Midbrain (tissue), 1 donor: ENCODE measurements around the gene STK32B.
"Not testable (repeated sequence)": the region's sequence is repeated elsewhere in the genome, so short reads cannot be mapped to it uniquely, and the experiment has no call there.

ENCODE experiments used
- DNase-seq: peaks from one replicate; lab custom pipeline; 2025; lab: John Stamatoyannopoulos, UW

The STK32B gene

DNA sequence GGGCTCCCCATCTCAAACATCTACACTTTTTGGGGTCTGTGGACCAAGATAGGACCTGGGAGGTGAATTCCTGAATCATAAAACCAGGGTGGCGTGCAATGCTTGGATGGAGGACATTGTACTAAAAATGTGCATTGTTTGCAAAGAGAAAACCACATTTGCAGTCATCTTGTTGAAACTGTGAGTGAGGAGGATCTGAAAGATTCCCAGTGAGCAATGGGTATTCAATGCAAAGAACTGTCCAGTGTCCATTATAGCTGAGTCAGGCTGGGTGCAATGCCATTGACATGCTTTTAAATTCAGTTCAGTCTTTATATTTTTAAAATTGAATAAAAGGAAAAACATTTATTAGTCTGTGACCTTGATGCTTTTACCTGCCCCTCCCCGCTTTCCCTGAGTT lies 215.7 kb downstream of the STK32B start:
- DNase-seq, result no peak

DNA sequence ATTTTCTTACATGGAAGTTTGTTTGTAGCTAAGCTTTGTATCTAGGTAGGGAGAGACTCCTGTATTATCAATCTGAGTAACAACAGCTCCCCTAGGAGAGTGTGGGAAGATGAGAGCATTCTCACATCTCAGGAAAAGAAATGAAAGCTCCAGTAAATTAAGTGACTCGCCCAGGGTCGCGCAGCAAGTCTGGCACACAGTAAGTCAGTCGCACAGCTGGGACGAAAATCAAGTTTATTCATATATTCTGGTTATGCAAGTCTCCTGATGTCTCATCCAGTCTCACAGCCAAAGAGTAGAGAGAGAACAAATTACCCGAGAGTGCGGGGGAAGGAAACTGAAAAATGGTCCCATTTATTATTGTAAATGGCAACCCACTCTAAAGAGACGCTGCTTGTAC lies 216.1 kb downstream of the STK32B start:
- DNase-seq, result no peak

DNA sequence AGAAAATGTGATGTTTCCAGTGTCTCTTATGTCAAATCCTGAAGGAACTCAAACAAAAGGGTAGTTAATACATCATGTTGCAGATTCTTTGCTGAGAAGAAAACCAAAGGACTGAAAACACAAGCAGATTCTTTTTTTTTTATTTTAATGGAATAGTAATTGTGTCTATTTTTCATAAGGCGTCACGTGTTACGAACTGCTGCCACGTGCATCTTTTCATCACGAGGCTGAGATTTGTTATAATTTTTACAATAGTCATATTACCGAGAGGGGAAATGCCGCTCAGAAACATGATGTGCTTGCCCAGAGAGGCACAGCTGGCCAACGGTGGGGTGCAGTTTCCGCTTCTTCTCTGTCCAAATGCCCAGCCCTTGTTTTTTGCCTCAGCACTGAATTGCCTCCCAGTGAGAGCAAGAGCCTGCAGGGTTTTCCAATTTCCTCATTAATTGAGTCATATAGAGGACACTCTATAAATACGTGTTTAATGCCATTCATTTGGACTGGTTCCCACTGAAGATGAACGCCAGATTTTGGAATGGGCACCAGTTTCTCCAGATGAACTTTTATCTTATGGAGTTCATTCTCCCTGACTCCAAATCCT lies 225.3 kb downstream of the STK32B start:
- no peak for DNase-seq

DNA sequence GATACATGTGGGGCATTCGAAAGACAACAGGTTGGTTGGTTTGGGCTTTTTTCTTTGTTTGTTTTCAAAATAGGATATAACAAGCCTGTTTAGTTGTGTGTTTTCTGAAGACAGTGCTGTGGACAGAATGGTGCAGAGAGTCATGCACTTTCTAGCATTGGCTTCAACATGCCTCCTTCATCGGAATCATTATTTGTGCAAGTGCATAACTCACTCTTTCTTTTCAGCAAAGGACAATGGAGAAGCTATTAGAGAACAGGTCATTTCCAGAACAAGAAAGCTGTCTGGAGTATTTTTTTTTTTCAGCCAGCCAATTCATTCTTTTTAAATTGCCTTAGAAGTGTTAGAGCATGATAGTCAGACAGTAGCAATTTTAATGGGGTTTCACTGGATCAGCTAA lies 225.8 kb downstream of the STK32B start:
- DNase-seq, result no peak

DNA sequence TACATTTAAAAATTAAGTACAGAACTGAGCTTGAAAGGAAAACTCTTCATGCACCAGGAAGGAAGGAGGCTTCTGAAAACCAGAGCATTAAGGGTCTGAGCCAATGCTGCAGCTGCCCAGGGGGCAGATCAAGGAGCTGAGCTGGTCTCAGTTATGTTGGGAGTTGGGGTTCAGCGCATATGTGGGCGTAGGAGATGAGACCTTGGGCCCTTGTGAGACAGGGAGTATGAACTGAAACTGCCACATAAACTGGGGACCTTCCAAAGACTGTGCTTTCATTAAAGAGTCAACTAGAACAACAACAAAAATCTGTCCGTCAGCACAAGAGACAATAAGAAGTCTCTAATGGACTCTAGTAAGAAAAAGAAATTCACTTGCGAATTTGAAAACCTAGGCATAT lies 226.9 kb downstream of the STK32B start:
- no peak for DNase-seq

DNA sequence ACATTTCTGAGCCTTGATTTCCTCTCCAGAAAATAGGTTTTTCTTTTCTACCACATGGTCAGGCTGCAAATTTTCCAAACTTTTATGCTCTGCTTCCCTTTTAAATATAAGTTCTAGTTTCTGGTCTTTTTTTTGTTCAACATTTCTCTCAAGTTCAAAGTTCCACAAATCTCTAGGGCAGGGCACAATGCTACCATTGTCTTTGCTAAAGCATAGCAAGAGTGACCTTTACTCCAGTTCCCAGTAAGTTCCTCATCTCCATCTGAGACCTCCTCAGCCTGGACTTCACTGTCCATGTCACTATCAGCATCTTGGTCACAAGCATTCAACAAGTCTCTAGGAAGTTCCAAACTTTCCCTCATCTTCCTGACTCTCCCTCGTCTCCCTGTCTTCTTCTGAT lies 228.8 kb downstream of the STK32B start:
- not testable (repeated sequence) for DNase-seq

DNA sequence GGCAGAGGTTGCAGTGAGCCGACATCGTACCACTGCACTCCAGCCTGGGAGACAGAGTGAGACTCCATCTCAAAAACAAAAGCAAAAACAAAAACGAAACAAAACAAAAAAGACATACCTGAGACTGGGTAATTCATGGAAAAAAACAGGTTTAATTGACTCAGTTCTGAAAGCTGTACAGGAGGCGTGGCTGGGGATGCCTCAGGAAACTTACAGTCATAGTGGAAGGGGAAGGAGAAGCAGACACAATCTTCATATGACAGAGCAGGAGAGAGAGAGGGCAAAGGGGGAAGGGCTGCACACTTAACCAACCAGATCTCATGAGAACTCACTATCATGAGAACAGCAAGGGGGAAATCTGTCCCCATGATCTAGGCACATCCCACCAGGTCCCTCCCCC lies 229.5 kb downstream of the STK32B start:
- no peak for DNase-seq

DNA sequence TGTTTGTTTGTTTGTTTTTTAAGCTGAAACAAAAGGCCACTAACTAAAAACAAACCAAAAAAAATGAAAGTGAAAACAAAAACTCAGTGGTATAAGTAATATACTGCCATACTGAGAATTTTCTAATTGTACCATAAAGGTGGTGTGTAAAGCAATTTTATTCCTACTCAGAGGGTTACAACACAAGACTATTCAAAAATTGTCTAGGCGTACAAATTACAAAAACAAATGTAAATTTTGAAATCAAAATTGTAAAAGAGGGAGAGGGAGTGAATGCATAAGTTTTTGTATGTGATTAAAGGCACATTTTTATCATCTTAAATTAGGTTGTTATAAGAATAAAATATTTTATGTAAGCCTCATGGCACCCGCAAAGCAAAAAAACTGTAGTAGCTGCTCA lies 232.6 kb downstream of the STK32B start:
- no peak for DNase-seq

DNA sequence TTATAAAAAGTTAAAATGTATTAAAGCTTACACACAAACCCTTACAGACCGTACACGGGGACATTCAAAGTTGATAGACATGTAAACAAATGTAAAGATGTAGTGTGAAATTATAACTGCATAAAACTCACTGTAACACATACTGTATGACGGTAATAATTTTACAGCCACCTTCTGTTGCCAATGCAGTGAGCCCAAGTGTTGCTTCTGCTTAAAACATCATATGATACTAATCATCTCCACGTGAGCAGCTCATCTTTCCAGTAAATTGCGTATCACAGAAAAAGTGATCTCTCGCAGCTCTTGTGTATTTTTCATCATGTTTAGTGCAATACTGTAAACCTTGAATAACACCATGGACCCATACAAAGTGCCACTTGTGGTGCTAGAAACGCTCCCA lies 233.2 kb downstream of the STK32B start:
- no peak for DNase-seq

DNA sequence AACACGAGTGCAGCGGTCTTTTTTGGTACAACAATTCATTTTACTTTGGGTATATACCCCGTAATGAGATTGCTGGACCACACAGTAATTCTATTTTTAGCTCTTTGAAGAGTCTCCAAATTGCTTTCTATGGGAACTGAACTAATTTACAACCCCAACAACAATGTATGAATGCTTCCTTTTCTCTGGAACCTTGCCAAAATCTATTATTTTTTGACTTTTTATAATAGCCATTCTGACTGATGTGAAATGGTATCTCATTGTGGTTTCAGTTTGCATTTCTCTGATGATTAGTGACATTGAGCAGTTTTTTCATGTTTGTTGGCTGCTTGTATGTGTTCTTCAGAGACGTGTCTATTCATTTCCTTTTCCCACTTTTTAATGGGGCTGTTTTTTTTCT lies 240.8 kb downstream of the STK32B start:
- DNase-seq, result no peak

DNA sequence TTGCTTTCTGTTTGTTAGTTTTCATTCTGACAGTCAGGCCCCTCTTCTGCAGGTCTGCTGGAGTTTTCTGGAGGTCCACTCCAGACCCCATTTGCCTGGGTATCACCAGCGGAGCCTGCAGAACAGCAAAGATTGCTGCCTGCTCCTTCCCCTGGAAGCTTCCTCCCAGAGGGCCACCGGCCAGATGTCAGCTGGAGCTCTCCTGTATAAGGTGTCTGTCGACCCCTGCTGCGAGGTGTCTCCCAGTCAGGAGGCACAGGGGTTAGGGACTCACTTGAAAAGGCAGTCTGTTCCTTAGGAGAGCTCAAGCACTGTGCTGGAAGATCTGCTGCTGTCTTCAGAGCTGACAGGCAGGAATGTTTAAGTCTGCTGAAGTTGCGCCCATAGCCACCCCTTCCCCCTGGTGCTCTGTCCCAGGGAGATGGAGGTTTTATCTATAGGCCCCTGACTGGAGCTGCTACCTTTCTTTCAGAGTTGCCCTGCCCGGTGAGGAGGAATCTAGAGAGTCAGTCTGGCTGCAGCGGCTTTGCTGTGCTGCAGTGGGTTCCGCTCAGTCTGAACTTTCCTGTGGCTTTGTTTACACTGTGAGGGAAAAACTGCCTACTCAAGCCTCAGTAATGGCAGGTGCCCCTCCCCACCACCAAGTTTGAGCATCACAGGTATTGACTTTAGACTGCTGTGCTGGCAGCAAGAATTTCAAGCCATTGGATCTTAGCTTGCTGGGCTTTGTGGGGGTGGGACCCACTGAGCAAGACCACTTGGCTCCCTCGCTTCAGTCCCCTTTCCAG lies 246.9 kb downstream of the STK32B start:
- DNase-seq, result not testable (repeated sequence)

DNA sequence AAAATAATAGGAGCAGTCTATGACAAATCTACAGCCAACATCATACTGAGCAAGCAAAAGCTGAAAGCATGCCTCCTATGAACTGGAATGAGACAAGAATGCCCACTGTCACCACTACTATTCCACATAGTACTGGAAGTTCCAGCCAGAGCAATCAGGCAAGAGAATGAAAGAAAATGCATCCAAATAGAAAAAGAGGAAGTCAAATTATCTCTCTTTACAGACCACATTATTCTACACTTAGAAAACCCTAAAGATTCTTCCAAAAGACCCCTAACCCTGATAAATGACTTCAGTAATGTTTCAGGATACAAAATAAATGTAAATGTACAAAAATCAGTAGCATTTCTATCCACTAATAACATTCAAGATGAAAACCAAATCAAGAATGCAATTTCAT lies 249.0 kb downstream of the STK32B start:
- DNase-seq, result no peak

DNA sequence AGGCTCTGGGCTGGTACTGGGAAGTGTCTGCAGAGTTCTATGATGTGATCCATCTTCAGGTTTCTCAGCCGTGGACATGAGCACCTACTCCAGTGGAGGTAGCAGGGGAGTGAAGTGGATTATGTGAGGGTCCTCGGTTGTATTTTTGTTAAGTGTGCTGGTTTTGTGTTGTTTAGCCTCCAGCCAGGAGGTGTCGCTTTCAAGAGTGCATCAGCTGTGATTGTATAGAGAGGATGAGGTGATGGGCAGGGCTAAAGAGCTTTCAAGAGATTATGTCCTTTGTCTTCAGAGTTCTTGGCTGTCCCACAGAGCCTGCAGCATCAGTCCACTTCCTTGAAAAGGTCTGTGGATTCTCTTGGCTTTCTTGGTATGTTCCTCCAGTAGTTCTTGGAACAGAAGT lies 256.6 kb downstream of the STK32B start:
- DNase-seq, result no peak

DNA sequence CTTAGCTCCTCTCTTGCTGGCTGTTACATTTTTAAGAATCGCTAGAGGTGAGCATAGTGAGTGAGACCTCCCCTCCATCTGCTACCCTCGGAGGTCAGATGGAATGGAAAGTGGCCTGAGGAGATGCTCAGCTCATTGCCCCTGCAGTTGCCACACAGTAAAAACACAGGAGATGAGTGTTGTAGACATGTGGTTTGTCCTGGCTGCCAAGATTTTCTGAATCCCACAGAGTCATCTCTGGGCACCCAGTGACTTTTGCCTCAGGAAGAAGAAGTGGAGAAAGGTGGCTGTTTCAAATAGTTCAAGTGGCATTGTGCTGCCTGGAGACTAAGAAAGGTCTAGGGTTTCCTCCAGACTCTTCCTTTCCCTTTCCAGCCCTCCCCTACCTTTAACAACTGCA lies 271.0 kb downstream of the STK32B start:
- no peak for DNase-seq

DNA sequence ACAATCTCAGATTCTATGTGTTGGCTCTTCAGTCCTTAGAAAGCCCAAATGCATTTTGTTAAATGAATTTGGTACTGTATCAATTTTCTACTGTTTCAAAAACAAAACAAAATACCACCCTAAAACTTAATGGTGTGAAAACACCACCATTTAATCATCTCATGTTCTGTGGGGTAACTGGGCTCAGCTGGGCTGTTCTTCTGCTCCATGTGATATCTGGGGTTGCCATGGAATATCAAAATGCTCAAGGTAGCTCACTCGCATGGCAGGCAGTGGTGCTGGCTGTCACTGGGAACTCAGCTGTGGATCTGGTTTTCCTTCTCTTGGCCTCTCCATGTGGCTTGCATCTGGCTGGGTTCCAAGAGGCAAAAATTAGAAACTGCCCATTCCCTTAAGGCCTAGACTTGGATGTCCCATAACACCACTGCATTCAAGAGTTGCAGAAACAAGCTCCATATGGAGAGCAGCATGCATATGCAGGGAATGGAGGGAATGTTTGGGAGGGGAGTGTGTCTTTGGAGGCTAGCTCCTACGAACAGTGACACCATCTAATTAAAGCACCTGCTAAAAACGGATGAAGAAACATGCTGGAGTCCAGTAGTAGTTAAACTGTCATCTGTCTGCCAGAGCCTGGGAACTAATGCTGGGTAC lies 279.2 kb downstream of the STK32B start:
- DNase-seq, result no peak

DNA sequence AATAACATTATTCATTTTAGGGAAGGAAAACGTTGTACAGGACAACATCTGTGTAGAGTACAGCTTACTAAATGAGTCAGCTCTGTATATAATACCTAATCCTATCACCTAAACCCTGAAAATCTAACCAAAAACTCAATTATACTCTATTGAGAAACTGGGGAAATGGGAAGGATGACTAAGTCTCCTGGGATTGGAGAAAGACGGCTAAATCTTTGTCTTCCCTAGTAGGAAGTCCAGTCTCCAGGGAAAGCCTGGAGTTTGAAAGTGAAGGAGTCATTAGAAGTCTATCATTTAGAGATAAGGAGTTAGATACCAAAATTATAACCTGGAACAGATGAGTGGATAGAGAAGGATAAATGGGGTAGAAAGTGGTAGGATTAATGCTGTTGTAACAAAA lies 286.5 kb downstream of the STK32B start:
- DNase-seq, result no peak

DNA sequence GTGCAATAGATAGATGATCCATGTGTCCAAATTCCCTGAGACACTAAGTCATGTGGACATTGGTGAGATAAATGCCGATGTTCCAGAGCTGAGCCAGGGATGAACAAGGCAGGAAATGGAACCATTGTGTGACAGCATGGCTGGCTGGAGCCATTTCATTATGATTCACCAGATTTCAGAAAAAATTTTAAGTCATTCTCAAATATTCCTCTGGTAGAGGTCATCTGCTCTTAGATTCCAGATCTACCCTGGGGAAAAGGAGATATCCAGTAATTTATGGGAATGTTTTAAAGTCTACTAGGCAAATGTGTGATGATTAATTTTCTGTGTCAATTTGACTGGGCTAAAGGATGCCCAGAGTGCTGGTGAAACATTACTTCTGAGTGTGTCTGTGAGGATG lies 287.3 kb downstream of the STK32B start:
- no peak for DNase-seq

DNA sequence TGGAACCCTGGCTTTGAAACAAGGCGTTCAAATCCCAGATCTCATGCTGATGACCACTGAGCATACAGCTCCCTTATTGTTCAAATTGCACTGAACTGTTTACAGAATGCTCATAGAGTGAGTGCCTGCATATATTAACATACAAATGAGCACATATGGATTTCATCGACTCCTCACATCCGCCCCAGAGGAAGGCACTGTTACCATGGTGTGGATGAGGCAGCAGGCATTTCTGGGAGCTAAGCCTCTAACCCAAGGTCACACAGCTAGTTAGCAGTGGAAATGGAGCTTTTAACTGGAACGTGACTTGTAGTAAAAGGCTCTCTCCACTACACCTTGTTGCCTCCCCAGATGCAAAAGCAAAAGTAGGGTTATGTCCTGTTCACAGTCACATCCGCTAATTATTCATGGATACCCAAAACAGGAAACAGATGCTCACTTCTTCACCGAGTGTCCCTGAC lies 289.7 kb downstream of the STK32B start:
- DNase-seq, result no peak

DNA sequence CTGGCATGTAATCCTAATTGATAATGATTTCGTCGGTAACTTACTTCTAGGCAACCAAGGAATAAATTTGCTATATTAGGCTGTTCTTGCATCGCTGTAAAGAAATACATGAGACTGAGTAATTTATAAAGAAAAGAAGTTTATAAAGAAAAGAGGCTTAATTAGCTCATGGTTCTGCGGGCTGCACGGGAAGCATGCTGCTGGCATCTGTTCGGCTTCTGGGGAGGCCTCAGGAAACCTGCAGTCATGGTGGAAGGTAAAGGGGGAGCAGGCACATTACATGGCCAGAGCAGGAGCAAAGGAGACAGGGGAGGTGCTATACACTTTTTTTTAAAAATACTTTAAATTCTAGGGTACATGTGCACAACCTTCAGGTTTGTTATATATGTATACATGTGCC lies 290.2 kb downstream of the STK32B start:
- no peak for DNase-seq

DNA sequence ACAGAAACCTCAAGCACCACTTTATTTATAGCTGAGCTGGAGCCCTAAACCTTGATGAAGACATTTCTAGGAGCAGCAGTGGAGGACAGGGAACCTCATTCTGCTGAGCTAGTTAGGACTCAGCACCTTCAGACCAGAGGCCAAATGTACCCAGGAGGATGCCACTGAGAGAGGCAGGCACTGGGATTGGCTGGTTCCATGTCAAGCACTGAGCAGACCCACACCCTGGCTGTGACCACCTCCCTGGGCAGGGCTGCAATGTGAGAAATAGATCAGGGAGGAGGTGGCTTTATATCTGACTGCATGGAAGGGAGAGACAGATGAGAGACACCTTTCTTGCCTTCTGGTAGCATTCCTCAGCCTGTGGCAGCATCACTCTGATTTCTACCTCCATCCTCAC lies 304.6 kb downstream of the STK32B start:
- no peak for DNase-seq

DNA sequence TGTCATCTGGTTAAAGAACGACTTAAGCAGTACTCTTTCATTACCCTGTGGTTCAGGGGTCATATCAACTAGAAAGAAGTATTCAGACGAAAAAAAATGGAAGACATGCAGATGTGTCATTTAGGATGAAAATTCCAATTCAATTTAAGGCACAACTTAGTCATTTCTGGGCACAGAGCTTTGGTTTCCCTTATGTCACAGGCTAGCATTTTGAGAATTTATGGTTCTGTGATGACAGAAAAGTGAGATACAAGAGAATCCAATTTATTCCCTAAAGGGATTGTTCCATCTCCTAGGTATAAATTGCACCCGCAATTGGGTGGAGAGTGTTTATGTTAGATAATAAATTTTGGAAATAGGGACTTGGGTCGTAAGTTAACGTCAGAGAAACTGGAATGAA lies 306.6 kb downstream of the STK32B start:
- no peak for DNase-seq

DNA sequence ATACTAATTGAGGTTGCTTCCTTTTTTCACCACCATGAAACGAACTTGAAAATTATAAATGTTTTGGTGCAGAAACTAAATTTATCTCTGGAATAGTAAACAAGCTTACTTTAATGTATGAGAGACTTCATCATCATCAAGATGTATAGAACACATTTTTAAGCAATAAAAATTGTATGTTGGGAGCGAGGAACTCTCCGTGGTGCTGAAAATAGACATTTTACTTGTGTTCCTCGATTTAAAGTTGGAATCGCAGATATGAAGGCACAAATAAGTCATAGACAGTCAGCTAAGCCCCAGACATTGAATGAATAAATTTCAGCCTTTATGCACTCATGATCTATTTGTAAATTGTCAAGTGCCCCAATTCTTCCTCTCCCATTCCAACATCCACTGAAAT lies 310.7 kb downstream of the STK32B start:
- no peak for DNase-seq

DNA sequence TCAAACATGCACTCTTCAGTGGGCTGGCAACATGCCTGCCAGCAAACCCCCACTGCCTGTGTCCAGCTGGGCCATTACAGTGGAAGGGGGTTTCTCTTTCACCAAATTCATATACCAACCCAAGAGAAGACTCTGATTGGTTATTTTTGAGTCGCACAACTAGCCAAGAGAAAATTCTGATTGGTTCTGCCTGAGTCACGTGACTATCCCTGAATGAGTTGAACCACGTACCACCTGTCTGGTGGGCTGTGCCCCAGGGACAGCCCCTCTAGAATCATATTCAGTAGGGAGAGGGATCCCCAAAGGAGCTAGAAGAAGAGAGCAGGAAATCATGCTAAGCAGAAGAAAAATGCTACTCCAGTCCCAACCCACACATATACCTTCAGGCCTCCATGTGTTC lies 313.1 kb downstream of the STK32B start:
- DNase-seq, result no peak
